K562 (cell line): ENCODE data around the gene GLIS2. TPM values are rescaled to one million over a fixed set of nuclear protein-coding genes. Genes with fewer than 3 reads are reported as not detected.
A peak's percentile ranks its signal among the peaks of the same experiment; 100 is the strongest.

Source experiments
- ATAC-seq: fragments of 200-7000 bp; cut with Tn5 transposase; 3 replicates; pipeline ENCODE4 v1.9.1; 2020; ENCODE audit warnings: moderate library complexity
- BruUV-seq: library from RNA; stranded (reverse); fragments of 400-500 nt; replicated peaks from 2 replicates; lab custom pipeline; 2021; lab: Mats Ljungman, UMichigan
- CTCF ChIA-PET: fragments of 300-600 bp; formaldehyde crosslinking; extraction: SDS; loops from one replicate; lab custom pipeline; 2021; ENCODE audit warnings: low intra/inter-chr PET ratio; lab: Yijun Ruan, JAX
- POLR2A ChIA-PET: fragments of 300-600, 350-650 bp; sonication (Branson Sonifier 250); formaldehyde crosslinking; extraction: SDS; loops from one replicate; lab custom pipeline; 2021; ENCODE audit warnings: antibody characterized with exemption, inconsistent platforms; lab: Yijun Ruan, JAX
- DNase-seq, 4 experiments: peaks; one replicate each; pipeline versions ENCODE4 v3.0.0 to v3.0.0-alpha.2; 2011 to 2018; ENCODE audit warnings: low spot score in 3 of 4, mixed read lengths in 3 of 4; ENCODE audit errors: extremely low read depth in 1 of 4
- FAIRE-seq: peaks from 2 replicates; lab custom pipeline; 2011; peaks lifted over from hg19 to GRCh38; lab: Jason Lieb, UNC
- H2AFZ ChIP-seq: 2 replicates; pipeline ENCODE4 v1.6.0; 2011; ENCODE audit warnings: low read depth, low read length, control low read depth, inconsistent platforms
- H3K27ac ChIP-seq: fragments of 200-600 bp; 3 replicates; pipeline ENCODE4 v1.8.0; 2011; ENCODE audit warnings: low read depth, mild to moderate bottlenecking, control low read depth, inconsistent platforms, low read length, moderate library complexity, mixed read lengths; ENCODE audit errors: extremely low read depth
- H3K27me3 ChIP-seq, 2 experiments: fragments of 300-600 bp in 1 of 2; 2 replicates in 1 of 2; 3 replicates in 1 of 2; pipeline versions ENCODE4 v1.6.0 to v1.8.0; 2011; ENCODE audit warnings: inconsistent platforms in 2 of 2, low read length in 2 of 2, mild to moderate bottlenecking in 1 of 2, mixed read lengths in 1 of 2, moderate library complexity in 1 of 2; ENCODE audit not compliant: control insufficient read depth in 2 of 2, insufficient read depth in 2 of 2
- H3K36me3 ChIP-seq: fragments of 300-600 bp; 3 replicates; pipeline ENCODE4 v1.8.0; 2011; ENCODE audit warnings: mild to moderate bottlenecking, low read length, inconsistent platforms; ENCODE audit not compliant: control insufficient read depth, insufficient read depth
- H3K4me1 ChIP-seq, 2 experiments: fragments of 200-600 bp in 1 of 2; replicated peaks in 1 of 2; 2 replicates in 1 of 2; 3 replicates in 1 of 2; pipeline versions ENCODE4 v1.5.1 to v1.8.0; 2011; ENCODE audit warnings: inconsistent platforms in 2 of 2, low read length in 2 of 2, mild to moderate bottlenecking in 1 of 2, mixed read lengths in 1 of 2, moderate library complexity in 1 of 2; ENCODE audit not compliant: control insufficient read depth in 2 of 2, insufficient read depth in 2 of 2
- H3K4me2 ChIP-seq: 2 replicates; pipeline ENCODE4 v1.6.1; 2011; ENCODE audit warnings: low read length, control low read depth, inconsistent platforms, mixed read lengths; ENCODE audit not compliant: insufficient read depth
- H3K4me3 ChIP-seq: fragments of 200-600 bp; sonication (generic), shearing (Covaris generic); 2 replicates; pipeline ENCODE4 v1.5.1; 2016; ENCODE audit warnings: control low read depth, inconsistent platforms
- H3K79me2 ChIP-seq: fragments of 200-600 bp; 3 replicates; pipeline ENCODE4 v1.8.0; 2011; ENCODE audit warnings: low read length, inconsistent platforms; ENCODE audit not compliant: control insufficient read depth, insufficient read depth
- H3K9ac ChIP-seq, 2 experiments: 2 replicates each; pipeline versions ENCODE4 v1.6.0 to v1.6.1; 2011; ENCODE audit warnings: low read depth in 2 of 2, low read length in 2 of 2, control low read depth in 1 of 2, inconsistent platforms in 1 of 2, mild to moderate bottlenecking in 1 of 2, mixed read lengths in 1 of 2; ENCODE audit not compliant: insufficient read depth in 1 of 2
- H3K9me1 ChIP-seq: one replicate; pipeline ENCODE4 v1.6.0; 2011; ENCODE audit warnings: inconsistent platforms, mild to moderate bottlenecking, low read length, moderate library complexity; ENCODE audit not compliant: control insufficient read depth, insufficient read depth
- H3K9me3 ChIP-seq: replicated peaks from 2 replicates; pipeline ENCODE4 v1.5.1; 2011; ENCODE audit warnings: low read depth, low read length, inconsistent platforms; ENCODE audit not compliant: control insufficient read depth, insufficient read depth
- H4K20me1 ChIP-seq: replicated peaks from 2 replicates; pipeline ENCODE4 v1.6.1; 2011; ENCODE audit warnings: low read length, inconsistent platforms, mixed read lengths; ENCODE audit not compliant: control insufficient read depth, insufficient read depth
- DIDO1 ChIP-seq: fragments of 450-650 bp; IDR thresholded peaks from 2 replicates; pipeline ENCODE4 v1.6.1; 2016; ENCODE audit warnings: low read depth, missing biosample characterization, missing genetic modification characterization
- ELF4 ChIP-seq: fragments of 450-650 bp; formaldehyde crosslinking; IDR thresholded peaks from 2 replicates; pipeline ENCODE4 v1.4.0; 2022; ENCODE audit warnings: missing genetic modification characterization
- FOXJ2 ChIP-seq: fragments of 200-800 bp; sonication (Bioruptor generic); IDR thresholded peaks from 2 replicates; pipeline ENCODE4 v1.6.1; 2016; ENCODE audit warnings: missing genetic modification characterization, missing compliant biosample characterization
- NFIX ChIP-seq: fragments of 250-450 bp; sonication (Bioruptor Pico); IDR thresholded peaks from 2 replicates; pipeline ENCODE4 v1.4.0; 2020; ENCODE audit warnings: low read depth, mild to moderate bottlenecking, moderate library complexity
- POLR2G ChIP-seq: fragments of 200-400 bp; formaldehyde crosslinking; IDR thresholded peaks from 2 replicates; pipeline ENCODE4 v1.6.1; 2017; ENCODE audit warnings: low read depth, mild to moderate bottlenecking, antibody characterized with exemption, low read length, moderate library complexity
- WGBS: fragments of 100-300 bp; shearing (Covaris generic); methylation state at CpG from one replicate; pipeline ENCODE4 v1.1.6; 2016; ENCODE audit warnings: low coverage, mixed read lengths; ENCODE audit not compliant: insufficient coverage; ENCODE audit errors: missing lambda C conversion rate; 5-methylcytosine and 5-hydroxymethylcytosine counted together
- in situ Hi-C: fragments of 300-500 bp; cut with MboI; formaldehyde crosslinking; loops from 4 replicates; pipeline ENCODE4 v1.15.0; 2018; ENCODE audit warnings: inconsistent platforms, mixed read lengths
- intact Hi-C: fragments of 100-400 bp; cut with micrococcal nuclease; formaldehyde crosslinking; loops from 2 replicates; pipeline ENCODE4 v1.14.2; 2022
- polyA plus RNA-seq, 8 experiments: library from polyadenylated mRNA; depleted of rRNA in 4 of 8; stranded (reverse) in 5 of 8; unstranded in 3 of 8; fragments of >200 nt; fragmentation: Nextera tagmentation in 2 of 8; fragmentation: Illumina TruSeq in 1 of 8; extraction: Ambion mirVana in 2 of 8; extraction: Trizol in 1 of 8; gene quantifications; 2 replicates each; pipeline versions ENCODE4 v1.2.1 to v1.2.3, GENCODE V29; 2011 to 2014; ENCODE audit warnings: inconsistent platforms in 1 of 8, missing spikeins in 1 of 8
- total RNA-seq, 7 experiments: library from RNA; depleted of rRNA in 6 of 7; stranded (reverse); fragments of >200 nt in 6 of 7; fragmentation: Illumina TruSeq in 2 of 7; extraction: Trizol in 2 of 7; gene quantifications; 2 replicates each; pipeline versions ENCODE4 v1.2.1 to v1.2.3, GENCODE V29; 2011 to 2021; ENCODE audit warnings: low replicate concordance in 1 of 7

GLIS2 gene
- total and polyA plus RNA-seq, 9 of the 15 experiments (the other 6 are each of a cell fraction or from before 2014, with no cell fraction given): 0.10 to 9.0 (median 0.57) TPM

GRCh38 chr16:4337540-4338088 is 21.7 kb downstream of the GLIS2 start:
- Histone ChIP-seq H3K36me3 (peaks cover 61% of the 10 kb centered on the region; the same call in 2 of the 3 replicates), H2AFZ (no peak overlapping the region), H3K4me3 (no peak overlapping the region), H3K4me2 (no peak overlapping the region), H3K9me1 (no peaks in the 10 kb centered on the region), H3K9me3 (no peaks in the 10 kb centered on the region), H3K9ac (no peak overlapping the region; a peak in 1 of 4 replicates), H3K4me1 (peaks cover 0 to 58% of the 10 kb centered on the region in 2 experiments; a peak in 2 of 5 replicates), H3K79me2 (peaks cover 15% of the 10 kb centered on the region), H3K27me3 (no peaks in the 10 kb centered on the region)
- in situ Hi-C loops: no loop called here
- FAIRE-seq (no peak), ATAC-seq (no peak; the same call in 2 of the 3 replicates)
- 80% methylated on average over 12 of the region's 12 CpGs for WGBS
- intact Hi-C loops: no loop called here
- CTCF ChIA-PET: no interaction called here
- no peak for TF ChIP-seq FOXJ2 (tag)
- no peak for TF ChIP-seq NFIX (CRISPR knock-in tag)
- peak; percentile 64 for TF ChIP-seq POLR2G
- TF ChIP-seq DIDO1: no peak
- TF ChIP-seq ELF4 (CRISPR knock-in tag): no peak
- TF ChIP-seq, all 486 proteins: peak for 1
- no peak overlapping the region for H3K27ac ChIP-seq
- H4K20me1 ChIP-seq: peaks cover under 1% of the 10 kb centered on the region; the same call in 1 of the 2 replicates
- no peak for DNase-seq
- BruUV-seq: no TSS peak
- POLR2A ChIA-PET: interaction anchor here (0.5 to 0.6 kb wide), 4 partner anchors 10 to 94 kb away, joined by 3 to 4 read pairs (median 3); no protein-coding TSS in a partner anchor
